LNCaP clone FGC (cell line): ENCODE data around the gene DIAPH1.

ENCODE experiments used
- DNase-seq: peaks from one replicate; pipeline ENCODE4 v3.0.0-alpha.2; 2011; ENCODE audit warnings: low read depth
- H3K4me3 ChIP-seq: 2 replicates; pipeline ENCODE4 v1.5.1; 2011; ENCODE audit warnings: mild to moderate bottlenecking, low read depth, low read length, control low read depth
- CTCF ChIP-seq: IDR thresholded peaks from 2 replicates; pipeline ENCODE4 v1.5.1; 2012; ENCODE audit warnings: mild to moderate bottlenecking; ENCODE audit not compliant: control insufficient read depth, insufficient read depth; ENCODE audit errors: extremely low read depth

The DIAPH1 gene

GRCh38 chr5:141635646-141636045 lies 16.8 kb upstream of the DIAPH1 start:
- peak overlapping the region; percentile 94 for H3K4me3 ChIP-seq
- no peak for TF ChIP-seq CTCF
- DNase-seq, result no peak

- H3K4me3 ChIP-seq, result no peak overlapping the region
- no peak for TF ChIP-seq CTCF
- DNase-seq, result no peak
These were observed 15.9 kb upstream of the DIAPH1 start for GRCh38 chr5:141634720-141635119.

- TF ChIP-seq CTCF, result no peak
- H3K4me3 ChIP-seq, result no peak overlapping the region
- DNase-seq, result no peak
These were observed 15.2 kb upstream of the DIAPH1 start for GRCh38 chr5:141633871-141634561.

GRCh38 chr5:141632650-141633049 lies 13.8 kb upstream of the DIAPH1 start:
- no peak overlapping the region for H3K4me3 ChIP-seq
- no peak for DNase-seq
- TF ChIP-seq CTCF, result no peak

GRCh38 chr5:141630570-141631140 lies 11.9 kb upstream of the DIAPH1 start:
- DNase-seq, result no peak
- no peak overlapping the region for H3K4me3 ChIP-seq
- no peak for TF ChIP-seq CTCF

- H3K4me3 ChIP-seq, result no peak overlapping the region
- DNase-seq, result no peak
- no peak for TF ChIP-seq CTCF
These were observed 9.5 kb upstream of the DIAPH1 start for GRCh38 chr5:141628175-141628788.
